G401.6 (cell line): Measurements from ENCODE around the gene LOC101059915.
"Not testable (repeated sequence)": the region's sequence is repeated elsewhere in the genome, so short reads cannot be mapped to it uniquely, and the experiment has no call there.

Experiments used
- FAIRE-seq: peaks from 2 replicates; lab custom pipeline; 2012; peaks lifted over from hg19 to GRCh38; lab: Jason Lieb, UNC

The LOC101059915 gene

GRCh38 chrX:71675636-71676035 is 8.3 kb downstream of the LOC101059915 start:
- FAIRE-seq = not testable (repeated sequence)

GRCh38 chrX:71676068-71676795 is 8.9 kb downstream of the LOC101059915 start:
- not testable (repeated sequence) for FAIRE-seq

GRCh38 chrX:71677195-71677594 is 9.8 kb downstream of the LOC101059915 start:
- FAIRE-seq = not testable (repeated sequence)

GRCh38 chrX:71679575-71680207 is 12.3 kb downstream of the LOC101059915 start:
- FAIRE-seq = no peak

- not testable (repeated sequence) for FAIRE-seq
Observed at GRCh38 chrX:71696641-71697465, 29.5 kb downstream of the LOC101059915 start.

- not testable (repeated sequence) for FAIRE-seq
Observed at GRCh38 chrX:71697466-71698298, 30.3 kb downstream of the LOC101059915 start.

GRCh38 chrX:71698299-71699022 is 31.1 kb downstream of the LOC101059915 start:
- not testable (repeated sequence) for FAIRE-seq

- not testable (repeated sequence) for FAIRE-seq
Observed at GRCh38 chrX:71699023-71699344, 31.6 kb downstream of the LOC101059915 start.

- FAIRE-seq = not testable (repeated sequence)
Observed at GRCh38 chrX:71702853-71703252, 35.5 kb downstream of the LOC101059915 start.

- FAIRE-seq = not testable (repeated sequence)
Observed at GRCh38 chrX:71714064-71714463, 46.7 kb downstream of the LOC101059915 start.

GRCh38 chrX:71715551-71715950 is 48.2 kb downstream of the LOC101059915 start:
- FAIRE-seq = not testable (repeated sequence)

- not testable (repeated sequence) for FAIRE-seq
Observed at GRCh38 chrX:71716323-71716722, 49.0 kb downstream of the LOC101059915 start.

GRCh38 chrX:71718185-71718584 is 50.8 kb downstream of the LOC101059915 start, which contains the start of gene CXorf49:
TSS of gene CXorf49 (minus strand) at chrX:71718285. CDS start at chrX:71718151, 134 bp downstream.
- FAIRE-seq = not testable (repeated sequence)

- FAIRE-seq = not testable (repeated sequence)
Observed at GRCh38 chrX:71719195-71719594, 51.8 kb downstream of the LOC101059915 start.

GRCh38 chrX:71720289-71720886 is 53.0 kb downstream of the LOC101059915 start:
- not testable (repeated sequence) for FAIRE-seq
